HFF-Myc (cell line): Measurements from ENCODE around the gene RAX2.

Experiments used
- DNase-seq: peaks from one replicate; pipeline ENCODE4 v3.0.0-alpha.2; 2011; ENCODE audit warnings: low read depth; ENCODE audit errors: extremely low read depth
- H3K4me3 ChIP-seq: replicated peaks from 2 replicates; pipeline ENCODE4 v1.5.1; 2011; ENCODE audit warnings: low read depth, mild to moderate bottlenecking, control low read depth, low read length
- TF ChIP-seq, protein P1 (sequence below): IDR thresholded peaks from 2 replicates; pipeline ENCODE4 v1.5.1; 2012; ENCODE audit warnings: mild to moderate bottlenecking, low read depth, low read length, control low read depth; ENCODE audit errors: missing control alignments

The RAX2 gene

DNA sequence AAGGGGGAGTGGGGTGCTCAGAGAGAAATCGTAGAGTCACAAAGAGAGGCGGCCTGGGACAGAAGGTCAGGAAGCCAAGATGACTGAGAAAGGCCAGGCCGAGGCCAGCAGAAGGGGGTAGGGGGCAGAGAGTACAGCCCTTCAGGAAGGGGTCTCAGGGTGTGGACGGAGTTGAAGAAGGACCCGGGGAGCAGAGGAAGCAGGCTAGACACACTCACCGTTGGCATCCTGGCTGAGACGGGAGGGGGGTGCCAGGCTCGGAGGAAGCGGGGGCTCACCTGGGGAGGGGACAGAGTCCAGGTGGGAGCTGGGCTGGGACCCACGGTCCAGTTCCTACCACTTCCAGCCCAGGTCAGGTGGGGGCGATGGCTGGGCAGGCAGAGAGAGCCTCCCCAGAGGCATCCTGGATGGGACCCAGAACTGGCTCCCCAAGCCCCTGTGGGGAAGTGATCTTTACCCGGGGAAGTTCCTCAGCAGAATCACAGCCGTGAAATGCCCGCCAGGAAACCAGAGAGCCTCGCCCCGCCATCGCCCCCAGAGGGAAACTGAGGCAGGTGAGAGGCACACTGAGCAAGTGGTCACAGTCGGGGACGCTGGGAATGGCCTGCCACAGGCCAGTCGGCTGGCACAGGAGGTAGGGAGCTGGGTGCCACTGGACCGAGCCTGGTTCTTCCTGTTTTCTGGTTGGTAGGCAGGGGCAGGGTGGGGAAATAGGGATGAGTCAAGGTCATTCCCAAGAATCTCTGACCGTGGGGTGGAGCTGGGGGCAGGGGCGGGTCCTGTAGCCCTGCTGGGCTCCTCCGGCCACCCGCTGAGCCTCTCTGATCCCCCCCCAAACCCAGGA is 12.8 kb upstream of the RAX2 start:
- no peak for DNase-seq
- TF ChIP-seq, protein P1, sequence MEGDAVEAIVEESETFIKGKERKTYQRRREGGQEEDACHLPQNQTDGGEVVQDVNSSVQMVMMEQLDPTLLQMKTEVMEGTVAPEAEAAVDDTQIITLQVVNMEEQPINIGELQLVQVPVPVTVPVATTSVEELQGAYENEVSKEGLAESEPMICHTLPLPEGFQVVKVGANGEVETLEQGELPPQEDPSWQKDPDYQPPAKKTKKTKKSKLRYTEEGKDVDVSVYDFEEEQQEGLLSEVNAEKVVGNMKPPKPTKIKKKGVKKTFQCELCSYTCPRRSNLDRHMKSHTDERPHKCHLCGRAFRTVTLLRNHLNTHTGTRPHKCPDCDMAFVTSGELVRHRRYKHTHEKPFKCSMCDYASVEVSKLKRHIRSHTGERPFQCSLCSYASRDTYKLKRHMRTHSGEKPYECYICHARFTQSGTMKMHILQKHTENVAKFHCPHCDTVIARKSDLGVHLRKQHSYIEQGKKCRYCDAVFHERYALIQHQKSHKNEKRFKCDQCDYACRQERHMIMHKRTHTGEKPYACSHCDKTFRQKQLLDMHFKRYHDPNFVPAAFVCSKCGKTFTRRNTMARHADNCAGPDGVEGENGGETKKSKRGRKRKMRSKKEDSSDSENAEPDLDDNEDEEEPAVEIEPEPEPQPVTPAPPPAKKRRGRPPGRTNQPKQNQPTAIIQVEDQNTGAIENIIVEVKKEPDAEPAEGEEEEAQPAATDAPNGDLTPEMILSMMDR: no peak
- peak overlapping the region; percentile 37 for H3K4me3 ChIP-seq

DNA sequence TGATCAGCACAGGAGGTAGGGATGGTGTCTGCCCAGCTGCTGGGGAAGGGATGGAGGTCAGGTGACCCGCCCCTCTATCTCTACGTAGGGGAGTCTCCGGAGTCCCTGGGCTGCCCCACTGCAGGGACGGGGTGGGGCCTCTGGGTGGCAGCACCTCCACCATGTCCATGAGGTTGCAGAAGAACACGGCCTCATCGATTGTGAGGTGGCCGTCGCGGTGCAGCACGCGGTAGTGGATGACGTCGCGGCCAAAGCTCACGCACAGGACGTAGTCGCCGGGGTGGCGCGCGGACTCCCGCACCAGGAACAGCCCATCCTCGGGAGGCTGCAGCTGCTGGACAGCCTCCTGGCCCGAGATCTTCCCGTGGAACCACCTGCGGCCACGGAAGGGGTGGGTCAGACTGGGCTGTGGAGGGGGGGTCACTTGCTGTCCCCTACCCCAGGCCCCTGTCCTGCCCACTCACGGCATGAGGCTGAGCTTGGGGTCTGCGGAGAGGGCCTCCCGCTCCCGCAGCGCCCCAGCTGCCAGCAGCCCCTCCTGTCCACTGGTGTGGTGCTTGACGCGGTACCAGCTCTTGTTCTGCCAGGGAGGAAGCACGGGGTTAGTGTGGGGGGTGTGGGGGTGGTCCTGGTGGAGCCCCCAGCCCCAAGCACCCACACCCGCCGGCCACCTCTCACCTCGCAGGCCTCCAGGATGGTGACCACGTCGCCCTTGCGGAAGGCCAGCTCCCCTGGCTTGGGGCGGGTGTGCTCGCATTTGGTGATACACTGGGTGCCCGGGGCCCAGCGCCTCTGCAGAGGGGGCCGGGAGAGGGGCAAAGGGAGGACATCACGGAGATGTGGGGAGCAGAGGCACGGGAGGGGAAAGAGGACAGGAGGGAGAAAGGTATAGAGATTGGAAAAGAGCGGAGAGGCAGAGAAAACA is 11.9 kb upstream of the RAX2 start:
- no peak for DNase-seq
- TF ChIP-seq, protein P1: peak; percentile 24
- no peak overlapping the region for H3K4me3 ChIP-seq

DNA sequence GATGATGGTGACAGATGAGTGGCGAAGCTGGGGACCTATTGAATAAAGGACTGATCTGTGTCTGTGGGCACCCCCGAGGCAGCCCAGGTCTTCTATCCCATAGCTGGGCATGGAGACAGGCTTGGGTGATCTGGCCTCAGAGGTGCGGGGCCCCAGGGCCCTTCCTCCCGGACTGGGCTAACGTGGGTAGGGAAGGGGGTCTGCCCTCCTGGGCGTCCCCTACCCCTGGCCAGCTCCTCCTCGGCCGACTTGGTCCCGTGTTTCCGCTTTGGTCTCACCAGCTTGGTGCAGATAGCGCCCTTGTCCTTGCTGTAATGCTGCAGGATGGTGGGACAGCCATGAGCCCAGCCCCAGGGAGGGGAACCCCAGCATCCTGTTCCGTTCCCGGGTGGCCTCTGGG is 10.9 kb upstream of the RAX2 start:
- DNase-seq: no peak
- TF ChIP-seq, protein P1: no peak

DNA sequence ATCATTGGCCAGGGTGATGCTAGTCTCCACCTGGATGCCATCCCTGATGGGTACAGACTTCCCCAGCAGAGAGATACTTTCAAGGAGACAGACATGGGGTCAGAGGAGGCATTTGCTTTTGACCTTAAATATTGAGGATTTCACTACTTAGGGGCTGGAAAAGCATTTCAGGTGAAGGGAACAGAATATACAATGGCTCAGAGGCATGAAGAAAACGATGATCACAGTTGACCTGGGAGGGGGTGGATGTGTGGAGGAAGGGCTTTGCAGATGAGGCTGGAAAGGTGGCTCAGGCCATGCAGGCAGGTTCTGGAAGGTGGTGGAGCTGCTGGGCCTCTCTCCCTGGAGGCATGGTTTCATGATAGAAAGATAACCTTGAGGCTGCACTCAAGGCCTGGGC is 10.3 kb upstream of the RAX2 start:
- H3K4me3 ChIP-seq: no peak overlapping the region
- TF ChIP-seq, protein P1: no peak
- DNase-seq: no peak

More for the DNA sequence above, 10.9 kb upstream of the RAX2 start:
- H3K4me3 ChIP-seq: no peak overlapping the region

- no peak for DNase-seq
Measured at GRCh38 chr19:3781603-3782002, 9.6 kb upstream of the RAX2 start.

DNA sequence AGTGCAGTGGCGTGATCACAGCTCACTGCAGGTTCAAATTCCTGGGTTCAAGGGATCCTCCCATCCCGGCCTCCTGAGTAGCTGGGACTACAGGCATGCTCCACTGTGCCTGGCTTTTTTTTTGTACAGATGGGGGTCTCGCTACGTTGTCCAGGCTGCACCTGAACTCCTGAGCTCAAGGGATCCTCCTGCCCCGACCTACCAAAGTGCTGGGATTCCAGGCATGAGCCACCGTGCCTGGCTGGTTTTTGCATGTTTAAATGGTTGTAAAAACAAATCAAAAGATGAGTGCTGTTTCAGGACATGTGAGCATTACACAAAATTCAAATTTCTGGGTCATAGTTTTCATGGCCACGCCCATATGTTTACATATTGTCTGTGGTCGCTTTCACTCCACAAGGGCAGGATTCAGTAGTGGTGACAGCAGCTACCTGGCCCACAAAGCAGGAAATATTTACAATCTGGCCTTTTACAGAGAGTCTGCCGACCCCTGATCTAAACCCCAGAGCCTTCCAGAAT is 8.8 kb upstream of the RAX2 start:
- TF ChIP-seq, protein P1: no peak
- no peak for DNase-seq
- H3K4me3 ChIP-seq: no peak overlapping the region

More at GRCh38 chr19:3781603-3782002, 9.6 kb upstream of the RAX2 start:
- TF ChIP-seq, protein P1: no peak
- H3K4me3 ChIP-seq: no peak overlapping the region
